Activated effector memory CD4-positive, alpha-beta T cell treated with Interleukin-2 at 50 U/mL for 16 hours (primary cell): Measurements from ENCODE around the gene INPP5F.
"Not testable (repeated sequence)": the region's sequence is repeated elsewhere in the genome, so short reads cannot be mapped to it uniquely, and the experiment has no call there.

Experiments used
- DNase-seq: peaks from one replicate; pipeline ENCODE4 v3.0.0-alpha.2; 2020

INPP5F gene

DNA sequence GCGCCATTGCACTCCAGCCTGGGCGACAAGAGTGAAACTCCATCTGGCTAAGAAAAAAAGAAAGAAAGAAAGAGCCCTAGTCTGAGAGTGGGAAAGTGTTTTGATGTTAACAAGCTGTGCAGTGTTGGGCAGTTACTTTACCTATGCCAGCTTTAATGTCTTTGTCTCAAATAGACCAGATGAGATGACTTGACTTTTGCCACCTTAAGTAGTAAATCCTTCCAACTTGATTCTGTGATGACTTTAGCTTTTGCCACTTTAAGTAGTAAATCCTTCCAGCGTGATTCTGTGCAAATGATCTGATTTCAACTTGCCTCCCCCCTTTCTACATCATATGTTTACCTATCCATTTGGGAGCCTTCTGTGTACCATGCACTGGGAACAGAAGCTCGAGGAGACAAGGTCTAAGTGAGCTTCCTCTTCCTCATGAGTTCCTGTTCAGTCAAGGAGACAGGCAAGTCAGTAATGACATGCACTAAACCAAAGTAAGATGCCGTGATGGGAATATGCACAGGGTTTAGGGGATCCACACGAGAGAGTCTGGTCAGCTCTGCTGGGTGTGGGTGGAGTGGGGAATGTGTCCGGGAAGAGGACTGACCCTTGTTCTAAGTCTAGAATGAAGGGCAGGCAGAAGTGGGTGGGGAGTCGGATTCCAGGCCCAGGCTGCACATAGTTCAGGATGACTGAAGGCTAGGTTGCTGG lies 17.2 kb downstream of the INPP5F start:
- DNase-seq = no peak

DNA sequence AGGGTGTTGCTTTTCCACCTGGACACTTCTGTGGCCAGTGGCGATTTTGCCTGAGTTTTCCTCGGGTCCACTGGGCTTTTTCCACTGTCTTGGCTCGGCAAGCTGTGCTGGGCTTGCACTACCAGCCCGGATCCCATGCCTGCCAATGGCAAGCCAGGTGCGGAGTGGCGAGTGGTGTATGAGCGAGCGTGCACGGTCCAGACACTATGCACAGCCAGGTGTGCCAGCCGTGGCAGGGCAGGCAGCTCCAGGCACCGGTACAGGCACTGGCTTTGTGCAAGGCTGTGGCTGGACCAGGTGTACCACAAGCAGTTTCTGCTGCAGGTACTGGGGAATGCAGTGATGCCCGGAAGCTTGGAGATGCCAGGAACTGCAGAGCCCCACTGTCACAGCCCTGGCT lies 22.1 kb downstream of the INPP5F start:
- DNase-seq = no peak

DNA sequence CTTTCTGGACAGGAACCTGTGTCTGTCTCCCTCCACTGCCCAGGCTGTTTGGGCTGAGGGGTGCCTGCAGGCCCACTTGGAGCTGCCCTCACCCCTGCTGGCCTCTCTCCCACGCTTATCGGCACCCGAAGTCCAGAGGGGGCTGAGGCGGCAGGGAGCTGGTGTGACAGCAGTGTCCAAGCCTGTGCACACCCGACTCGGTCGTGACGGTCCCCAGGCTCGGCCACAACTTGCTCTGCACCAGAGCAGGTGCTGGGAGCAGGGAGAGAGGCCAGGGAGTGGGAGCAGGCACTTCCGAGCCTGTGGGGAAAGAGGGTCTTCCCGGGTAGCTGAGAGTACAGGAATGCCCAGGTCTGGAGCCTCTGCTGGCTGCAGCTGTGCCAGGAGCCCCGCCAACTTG lies 23.0 kb downstream of the INPP5F start:
- DNase-seq = no peak

DNA sequence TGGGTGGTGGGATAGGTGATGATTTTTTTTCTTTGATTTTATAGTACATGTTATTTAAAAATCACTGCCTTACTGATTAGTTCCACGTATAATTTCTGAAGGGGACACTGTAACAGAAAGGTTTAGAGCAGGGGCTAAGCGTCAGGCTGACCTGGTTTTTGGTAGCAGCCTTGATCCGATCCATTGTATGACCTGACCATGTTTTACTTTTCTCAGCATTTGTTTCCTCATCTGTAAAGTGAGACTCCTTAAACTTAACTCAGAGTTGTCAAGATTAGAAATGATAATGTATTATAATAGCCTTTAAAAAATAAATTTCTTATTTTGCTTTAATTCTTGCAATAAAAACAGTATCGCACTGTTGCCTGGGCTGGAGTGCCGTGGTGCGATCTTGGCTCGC lies 23.6 kb downstream of the INPP5F start:
- no peak for DNase-seq

DNA sequence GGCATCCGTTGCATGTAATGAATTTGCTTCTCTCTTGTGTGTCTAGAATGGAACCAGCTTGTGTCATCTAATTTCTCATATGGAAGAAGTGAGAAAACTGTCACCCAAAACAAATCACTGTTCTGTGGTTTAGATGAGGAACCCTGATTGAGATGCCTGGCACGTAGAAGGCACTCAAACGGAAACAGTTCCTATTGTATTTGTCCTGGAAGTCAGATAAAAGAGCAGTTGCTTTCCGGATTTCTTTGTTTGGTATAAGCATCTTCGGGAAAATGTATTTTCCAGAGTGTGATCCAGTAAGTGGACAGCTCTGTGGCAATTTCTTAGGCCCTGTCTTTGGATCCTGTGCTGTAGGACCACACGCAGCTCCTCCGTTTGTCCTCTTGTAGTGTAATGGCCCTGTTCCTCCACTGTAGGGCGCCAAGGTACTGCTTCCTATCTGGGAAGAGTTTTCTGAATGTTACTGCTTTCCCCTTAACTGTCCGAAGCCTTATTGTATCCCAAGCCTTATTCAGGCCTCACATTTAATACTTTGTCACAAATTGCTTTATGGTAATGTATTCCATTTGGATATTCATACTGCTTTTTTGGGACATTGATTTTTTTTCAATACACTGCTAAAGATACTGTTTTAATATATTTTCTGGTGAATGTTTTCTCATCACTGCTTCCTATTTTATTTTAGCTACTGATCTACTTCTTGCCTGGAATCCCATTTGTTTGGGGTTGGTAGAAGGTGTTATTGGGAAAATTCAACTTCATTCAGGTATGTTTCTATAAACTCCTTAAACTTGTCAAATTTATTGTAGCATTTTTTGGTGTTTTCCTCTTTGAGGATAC lies 24.8 kb downstream of the INPP5F start:
- peak; percentile 22 for DNase-seq

DNA sequence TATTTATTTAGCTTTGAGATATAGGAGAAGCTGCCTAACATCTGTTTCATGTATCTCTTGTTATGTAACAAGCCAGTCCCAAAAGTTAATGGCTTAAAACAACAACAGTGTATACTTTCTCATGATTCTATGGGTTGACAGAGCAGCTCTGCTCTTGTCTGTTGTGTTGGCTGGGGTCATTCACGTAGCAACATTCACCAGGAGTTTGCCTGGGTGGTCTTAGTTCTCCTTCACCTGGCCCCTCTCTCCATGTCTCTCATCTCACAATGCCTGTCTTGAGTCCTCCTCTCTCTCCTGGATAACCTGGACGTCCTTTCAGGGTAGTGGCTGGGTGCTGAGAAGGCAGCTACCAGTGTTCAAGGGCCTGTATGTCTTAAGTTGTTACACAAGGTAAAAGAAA lies 27.5 kb downstream of the INPP5F start:
- no peak for DNase-seq

DNA sequence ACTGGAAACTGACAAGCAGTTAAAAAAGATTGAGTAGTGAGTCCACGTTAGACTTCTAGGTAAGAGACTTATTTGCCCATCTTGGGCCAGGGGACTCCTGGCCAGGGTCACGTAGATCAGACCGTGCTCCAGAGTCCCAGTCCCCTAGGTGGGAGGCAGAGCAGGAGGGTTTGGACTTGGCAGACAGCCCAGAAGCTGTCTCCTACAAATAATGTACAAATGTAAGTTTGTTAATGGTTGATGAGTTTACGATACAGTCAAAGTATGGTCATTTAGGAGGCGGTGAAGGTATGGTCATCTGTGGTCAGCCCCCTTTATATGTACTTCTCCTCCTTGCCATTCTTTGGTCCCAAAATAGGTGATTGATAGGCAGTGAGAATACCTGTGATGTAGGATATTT lies 28.2 kb downstream of the INPP5F start:
- DNase-seq = no peak

DNA sequence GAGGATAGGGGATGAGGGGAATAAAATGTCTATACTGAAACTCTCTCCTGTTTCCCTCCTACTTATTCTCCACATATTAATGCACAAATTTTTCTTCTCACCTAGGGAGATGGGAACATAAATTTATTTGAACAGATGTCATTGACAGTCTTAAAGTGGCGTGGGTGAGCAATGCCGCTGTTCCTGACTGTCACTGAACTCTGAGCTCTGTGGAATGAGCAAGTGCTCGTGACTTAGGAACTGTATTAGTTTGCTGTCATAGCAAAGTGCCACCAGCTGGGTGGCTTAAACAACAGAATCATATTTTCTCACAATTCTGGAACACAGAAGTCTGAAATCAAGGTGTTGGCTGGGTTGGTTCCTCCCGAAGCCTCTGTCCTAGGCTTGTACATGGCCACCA lies 29.1 kb downstream of the INPP5F start:
- no peak for DNase-seq

DNA sequence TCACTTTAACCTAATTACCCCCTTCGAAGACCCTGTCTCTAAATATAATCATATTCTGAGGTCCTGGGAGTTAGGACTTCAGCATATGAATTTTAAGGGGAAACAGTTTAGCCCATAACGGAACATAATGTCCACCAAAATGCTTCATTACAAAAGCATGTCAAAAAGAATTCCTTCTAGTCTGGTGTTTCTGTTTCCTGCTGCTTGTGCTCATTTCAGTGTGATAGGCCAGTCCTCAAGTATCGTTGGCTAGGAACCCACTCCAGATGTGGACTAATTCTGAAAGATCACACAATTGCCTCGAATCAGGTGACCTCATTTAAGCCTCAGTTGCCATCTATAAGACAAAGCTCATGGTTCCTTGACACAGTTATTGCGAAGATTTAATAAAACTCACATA lies 29.6 kb downstream of the INPP5F start:
- no peak for DNase-seq

DNA sequence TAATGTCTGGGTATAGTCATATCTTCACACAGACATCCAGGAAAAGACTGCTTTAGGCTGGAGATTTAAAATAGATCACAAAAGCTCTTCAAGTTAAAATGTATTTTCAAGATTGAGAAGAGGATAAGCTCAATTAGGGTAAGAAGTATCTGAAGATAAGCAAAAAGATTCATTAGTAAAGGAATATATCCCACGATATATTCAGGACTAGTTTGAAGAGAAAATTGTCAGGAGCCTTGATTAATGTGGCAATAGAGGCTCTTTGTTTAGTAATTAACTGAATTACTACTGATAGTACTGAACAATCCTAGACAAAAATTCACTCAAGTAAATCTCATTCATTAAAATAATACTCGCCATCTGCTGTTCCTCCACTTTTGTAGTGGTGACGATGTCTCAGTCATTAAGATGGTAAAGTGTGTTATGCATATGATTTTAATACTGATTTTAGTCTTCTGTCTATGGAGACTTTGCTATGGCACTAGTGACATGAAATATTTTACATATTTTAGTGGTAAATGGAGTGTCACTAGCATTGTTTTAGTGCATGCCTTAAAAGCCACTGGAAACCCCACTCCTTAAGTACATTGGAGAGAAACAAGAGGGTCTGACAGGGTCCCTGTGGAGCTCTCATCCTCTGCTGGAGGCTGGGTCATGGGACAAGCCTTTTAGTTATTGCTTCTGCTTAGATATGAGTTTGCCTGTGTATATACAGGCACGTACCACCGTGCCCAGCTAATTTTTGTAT lies 32.8 kb downstream of the INPP5F start:
- no peak for DNase-seq

DNA sequence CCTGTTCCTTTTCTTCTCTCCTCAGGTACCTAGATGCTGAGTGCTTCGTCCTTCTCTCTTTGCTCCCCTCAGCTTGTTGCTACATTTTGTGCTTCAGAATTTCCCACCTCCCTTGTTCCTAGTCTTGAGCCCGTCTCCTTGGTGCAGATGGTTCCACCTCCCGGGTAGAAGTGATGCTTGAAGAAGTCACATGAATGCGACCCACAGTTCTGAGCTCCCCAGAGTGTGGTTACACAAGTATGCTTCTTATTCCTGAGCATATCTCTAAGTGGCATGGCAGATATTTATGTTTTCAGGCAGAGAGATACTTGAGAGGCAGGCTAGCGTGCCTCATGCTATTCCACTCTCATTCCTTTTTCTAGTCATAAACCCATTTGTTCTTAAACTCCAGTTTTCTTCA lies 34.0 kb downstream of the INPP5F start:
- DNase-seq = no peak

DNA sequence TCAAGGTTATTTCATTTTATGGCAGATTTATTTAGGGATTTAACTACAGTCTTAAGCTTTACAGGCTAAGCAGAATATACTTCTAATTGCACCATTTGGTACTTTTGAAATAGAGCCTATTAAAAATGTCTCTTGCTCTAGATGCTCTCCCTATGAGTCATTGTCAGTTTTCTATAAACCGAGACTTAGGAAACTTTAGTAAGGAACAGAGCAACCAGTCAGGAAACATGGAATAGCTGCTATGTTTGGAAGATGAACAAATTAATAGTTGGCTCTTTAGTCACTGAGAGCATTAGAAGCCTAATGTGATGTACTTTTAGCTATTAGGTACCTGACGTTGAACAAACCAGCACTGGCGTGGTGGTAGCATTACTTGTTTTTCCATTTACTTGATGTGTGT lies 35.3 kb downstream of the INPP5F start:
- no peak for DNase-seq

DNA sequence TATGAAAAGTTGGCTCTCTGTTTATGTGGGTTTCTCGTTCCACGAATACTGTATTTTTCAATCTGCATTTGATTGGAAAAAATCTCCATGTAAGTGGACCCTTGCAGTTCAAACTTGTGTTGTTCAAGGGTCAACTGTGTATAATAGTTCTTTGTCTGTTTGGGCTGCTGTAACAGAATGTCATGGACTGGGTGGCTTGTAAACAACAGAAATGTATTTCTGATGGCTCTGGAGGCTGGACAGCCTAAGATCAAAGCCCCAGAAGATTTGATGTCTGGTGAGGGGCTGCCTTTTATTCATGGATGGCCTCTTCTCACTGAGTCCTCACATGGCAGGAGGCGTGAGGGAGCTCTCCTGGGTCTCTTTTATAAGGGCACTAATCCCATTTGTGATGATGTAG lies 36.2 kb downstream of the INPP5F start:
- no peak for DNase-seq

DNA sequence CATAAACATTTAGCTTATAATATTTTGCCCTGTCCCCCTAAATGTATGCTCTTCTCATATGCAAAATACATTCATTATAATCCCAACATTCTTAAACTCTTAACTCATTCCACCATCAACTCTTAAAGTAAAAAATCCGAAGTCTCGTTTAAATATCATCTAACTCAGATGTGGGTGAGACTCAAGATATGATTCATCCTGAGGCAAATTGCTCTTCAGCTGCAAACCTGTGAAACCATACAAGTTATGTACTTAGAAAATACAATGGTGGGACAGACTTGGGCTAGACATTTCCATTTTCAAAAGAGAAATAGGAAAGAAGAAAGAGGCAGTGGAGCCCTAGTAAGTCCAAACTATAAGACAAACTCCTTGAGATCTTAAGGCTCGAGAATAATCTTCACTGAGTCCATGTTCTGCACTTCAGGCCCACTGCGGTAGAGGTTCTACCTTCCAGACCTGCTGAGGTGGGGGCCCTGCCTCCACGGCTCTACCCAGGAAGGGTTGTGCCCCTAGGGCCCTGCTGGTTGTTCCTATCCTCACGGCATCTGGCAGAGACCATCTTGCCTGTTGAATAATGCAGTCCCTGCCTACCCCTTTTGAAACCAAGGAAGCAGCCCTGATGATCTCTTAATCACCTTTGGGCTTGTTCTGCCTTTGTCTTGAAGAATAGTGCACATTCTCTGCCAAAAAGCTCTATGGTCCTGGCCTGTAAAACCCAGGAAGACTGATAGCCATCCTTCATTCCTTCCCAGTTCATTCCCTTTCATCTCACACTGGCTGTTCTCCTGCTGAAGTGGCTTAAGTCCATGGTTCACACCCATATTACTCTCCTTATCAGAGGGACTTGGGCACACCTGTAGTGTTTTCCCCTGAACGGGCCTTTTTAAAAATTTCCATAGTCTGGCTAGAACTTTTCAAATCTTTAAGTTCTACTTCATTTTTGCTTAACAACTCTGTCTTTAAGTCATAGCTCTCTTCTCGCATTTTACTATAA lies 37.3 kb downstream of the INPP5F start:
- DNase-seq = no peak

DNA sequence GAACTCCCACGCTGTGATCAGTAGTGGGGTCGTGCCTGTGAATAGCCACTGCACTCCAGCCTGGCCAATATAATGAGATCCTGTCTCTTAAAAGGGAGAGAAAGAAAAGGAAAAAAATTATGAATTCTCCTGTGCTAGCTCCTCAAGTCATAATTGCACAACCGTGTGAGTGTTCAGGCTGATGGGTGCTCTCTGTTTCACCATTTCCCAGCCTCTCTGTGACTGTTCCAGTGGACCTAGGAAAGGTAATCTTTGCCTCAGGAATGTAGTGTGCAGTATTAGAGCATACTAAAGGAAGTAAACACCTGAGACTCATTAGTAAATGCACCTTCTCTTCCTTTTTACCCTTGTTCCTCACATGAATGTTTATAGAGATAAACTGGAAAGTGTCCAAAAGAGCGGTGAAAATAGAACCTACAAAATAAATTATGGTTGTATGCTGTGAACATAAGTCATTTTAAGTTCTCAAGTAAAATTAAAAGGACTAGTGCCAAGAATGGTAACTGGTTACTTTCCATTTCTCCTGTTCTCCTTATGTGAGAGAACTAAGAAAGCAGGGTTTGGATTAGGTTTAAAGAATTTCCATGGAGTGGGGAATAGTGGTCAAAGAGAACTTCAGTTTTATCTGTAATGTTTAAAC lies 42.7 kb downstream of the INPP5F start:
- DNase-seq = no peak

DNA sequence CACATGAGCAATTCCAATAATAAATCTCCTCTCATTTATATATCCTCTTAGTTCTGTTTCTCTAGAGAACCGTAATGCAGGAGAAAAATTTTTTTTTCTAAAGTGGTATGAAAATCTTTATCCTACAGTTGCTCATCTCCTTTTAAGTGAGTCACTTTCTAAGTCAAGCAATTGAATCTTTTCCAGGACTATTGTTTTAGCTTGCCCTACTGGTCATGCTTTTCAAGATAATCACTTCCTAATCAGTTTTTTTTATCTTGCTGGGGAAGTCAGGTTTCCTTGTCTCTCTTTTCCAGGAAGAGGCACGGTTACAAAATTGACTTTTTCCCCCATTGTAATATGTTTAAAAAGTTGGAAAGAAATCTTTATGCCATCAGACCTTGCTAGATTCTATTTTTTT lies 44.0 kb downstream of the INPP5F start:
- no peak for DNase-seq

DNA sequence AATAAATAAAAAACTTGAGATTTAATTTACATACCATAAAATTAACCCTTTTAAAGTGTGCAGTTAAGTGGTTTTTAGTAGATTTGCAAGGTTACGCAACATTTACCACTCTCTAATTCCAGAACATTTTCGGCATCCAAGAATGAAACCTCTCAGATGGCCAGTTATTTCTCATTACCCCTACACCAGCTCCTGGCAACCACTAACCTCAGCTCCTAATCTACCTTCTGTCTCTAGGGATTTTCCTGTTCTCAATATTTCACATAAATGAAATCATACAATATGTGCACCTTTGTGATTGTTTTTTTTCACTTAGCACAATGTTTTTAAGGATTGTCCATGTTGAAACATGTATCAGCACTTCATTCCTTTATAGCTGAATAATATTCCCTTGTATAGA lies 45.1 kb downstream of the INPP5F start:
- no peak for DNase-seq

DNA sequence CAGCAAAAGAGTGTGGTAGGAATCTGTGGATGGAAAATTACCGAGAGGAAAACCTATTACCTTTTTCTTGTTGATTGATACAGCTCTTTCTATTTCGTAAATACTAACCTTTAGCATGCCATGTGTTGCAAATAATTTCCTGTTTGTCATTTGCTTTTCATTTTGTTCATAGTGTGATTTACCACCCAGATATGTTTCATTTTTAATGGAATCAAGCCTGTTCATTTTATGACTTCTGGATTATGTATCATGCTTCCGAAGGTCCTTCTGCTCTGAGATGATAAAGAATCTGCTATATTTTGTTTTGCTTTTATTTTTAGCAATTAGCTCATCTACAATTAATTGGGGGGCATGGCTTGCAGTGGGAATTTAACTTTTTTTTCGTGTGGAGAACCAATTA lies 46.5 kb downstream of the INPP5F start:
- DNase-seq = no peak

DNA sequence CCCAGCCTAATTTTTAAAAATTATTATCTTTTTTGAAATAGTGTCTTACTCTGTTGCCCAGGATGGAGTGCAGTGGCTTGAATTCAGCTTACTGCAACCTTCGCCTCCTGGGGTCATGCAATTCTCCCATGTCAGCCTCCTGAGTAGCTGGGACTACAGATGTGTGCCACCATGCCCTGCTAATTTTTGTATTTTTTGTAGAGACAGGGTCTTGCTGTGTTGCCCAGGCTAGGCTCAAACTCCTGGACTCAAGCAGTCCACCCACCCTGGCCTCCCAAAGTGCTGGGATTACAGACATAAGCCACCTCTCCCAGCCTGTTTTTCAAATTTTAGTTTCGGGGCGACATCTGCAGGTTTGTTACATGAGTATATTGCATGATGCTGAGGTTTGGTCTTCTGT lies 47.2 kb downstream of the INPP5F start:
- not testable (repeated sequence) for DNase-seq

DNA sequence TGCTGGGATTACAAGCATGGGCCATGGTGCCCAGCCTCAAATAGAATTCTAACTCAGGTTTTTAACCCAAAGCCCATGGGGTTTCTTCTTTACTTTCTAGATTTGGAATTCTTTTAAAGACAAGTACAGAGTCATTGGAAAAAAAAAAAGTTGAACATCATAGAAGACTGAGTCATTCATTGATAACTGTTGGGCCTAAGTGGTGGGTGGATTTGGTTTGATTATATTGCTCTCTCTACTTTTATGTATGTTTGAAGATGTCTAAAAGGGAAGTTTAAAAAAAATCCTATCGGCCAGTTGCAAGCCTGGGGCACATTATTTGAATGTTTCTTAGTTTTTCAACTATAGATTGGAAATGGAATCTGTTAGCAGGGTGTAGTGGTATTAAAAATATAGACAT lies 49.7 kb downstream of the INPP5F start:
- no peak for DNase-seq

DNA sequence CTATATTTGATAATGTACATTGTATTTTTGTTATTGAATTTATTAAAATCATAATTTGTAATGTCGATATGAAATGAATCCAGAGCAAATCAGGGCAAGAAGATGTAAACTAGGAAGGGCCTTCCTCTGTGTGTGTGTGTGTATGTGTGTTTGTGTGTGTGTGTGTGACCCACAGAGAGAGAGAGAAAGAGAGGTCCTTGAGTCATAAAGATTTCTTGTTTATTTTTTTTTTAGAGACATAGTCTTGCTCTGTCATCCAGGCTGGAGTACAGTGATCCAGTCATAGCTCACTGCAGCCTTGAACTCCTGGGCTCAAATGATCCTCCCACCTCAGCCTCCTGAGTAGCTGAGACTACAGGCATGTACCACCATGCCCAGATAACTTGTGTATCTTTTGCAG lies 50.7 kb downstream of the INPP5F start:
- no peak for DNase-seq

DNA sequence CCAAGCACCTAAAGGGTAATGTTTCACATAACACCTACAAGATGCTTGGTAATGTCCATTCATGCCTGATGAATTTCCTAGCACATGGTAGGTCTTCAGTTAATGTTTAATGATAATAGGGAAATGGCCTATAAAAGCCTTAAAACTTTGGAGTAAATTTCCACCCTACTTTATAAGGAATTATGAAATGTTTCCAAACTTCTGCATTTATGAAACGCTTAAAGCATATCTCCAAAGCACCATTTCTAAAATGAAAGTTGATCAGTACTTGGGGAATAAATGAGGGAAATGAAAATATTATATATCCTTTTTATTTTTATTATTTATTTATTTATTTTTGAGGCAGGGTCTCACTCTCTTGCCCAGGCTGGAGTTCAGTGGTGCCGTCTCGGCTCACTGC lies 51.8 kb downstream of the INPP5F start:
- DNase-seq = no peak
